SU-DHL-6 (cell line): ENCODE results near the gene EFHB.

Source experiments
- H2AFZ ChIP-seq: fragments of 200-600 bp; sonication (generic); 2 replicates; pipeline ENCODE4 v1.6.1; 2014; ENCODE audit warnings: low read depth, mild to moderate bottlenecking, moderate library complexity, mixed read lengths, antibody characterized with exemption, low read length; ENCODE audit not compliant: severe bottlenecking
- H3F3A ChIP-seq: fragments of 200-600 bp; shearing (Covaris generic); 2 replicates; pipeline ENCODE4 v1.6.0; 2016; ENCODE audit warnings: antibody characterized with exemption, mild to moderate bottlenecking; ENCODE audit not compliant: insufficient read depth
- H3K27ac ChIP-seq: fragments of 200-600 bp; sonication (generic); 2 replicates; pipeline ENCODE4 v1.5.1; 2016; ENCODE audit warnings: low read depth, mild to moderate bottlenecking, low read length, moderate library complexity, mixed read lengths
- H3K27me3 ChIP-seq: fragments of 200-600 bp; sonication (generic), shearing (Covaris generic); 2 replicates; pipeline ENCODE4 v1.6.0; 2014; ENCODE audit warnings: mild to moderate bottlenecking, low read length
- H3K36me3 ChIP-seq: fragments of 200-600 bp; sonication (generic); 2 replicates; pipeline ENCODE4 v1.6.1; 2014; ENCODE audit warnings: mild to moderate bottlenecking, low read length, mixed read lengths
- H3K4me2 ChIP-seq: fragments of 300-600, 200-600 bp; shearing (Covaris generic), sonication (generic); 2 replicates; pipeline ENCODE4 v1.6.0; 2014; ENCODE audit warnings: low read length, low read depth, mild to moderate bottlenecking; ENCODE audit not compliant: poor library complexity, severe bottlenecking
- H3K4me3 ChIP-seq: fragments of 200-600 bp; sonication (generic); 2 replicates; pipeline ENCODE4 v1.5.1; 2014; ENCODE audit warnings: antibody characterized with exemption, low read length, mild to moderate bottlenecking, mixed read lengths; ENCODE audit not compliant: insufficient read depth, poor library complexity, severe bottlenecking
- H3K79me2 ChIP-seq: fragments of 200-600 bp; sonication (generic); 2 replicates; pipeline ENCODE4 v1.6.1; 2014; ENCODE audit warnings: mild to moderate bottlenecking, low read length, moderate library complexity; ENCODE audit not compliant: insufficient read depth
- H3K9ac ChIP-seq: fragments of 200-600 bp; sonication (generic); 2 replicates; pipeline ENCODE4 v1.7.0; 2014; ENCODE audit warnings: mild to moderate bottlenecking, low read length
- H3K9me2 ChIP-seq: fragments of 200-600 bp; sonication (generic); replicated peaks from 2 replicates; pipeline ENCODE4 v1.6.1; 2014; ENCODE audit warnings: low read length; ENCODE audit not compliant: insufficient read depth
- H3K9me3 ChIP-seq: fragments of 200-600 bp; sonication (generic); 2 replicates; pipeline ENCODE4 v1.6.1; 2014; ENCODE audit warnings: low read length, mixed read lengths; ENCODE audit not compliant: insufficient read depth
- H4K20me1 ChIP-seq: fragments of 200-600 bp; sonication (generic); 2 replicates; pipeline ENCODE4 v1.6.1; 2014; ENCODE audit warnings: low read depth, mild to moderate bottlenecking, antibody characterized with exemption, low read length, moderate library complexity, mixed read lengths
- EZH2phosphoT487 ChIP-seq: fragments of 200-600 bp; sonication (generic), shearing (Covaris generic); conservative IDR thresholded peaks from 2 replicates; pipeline ENCODE4 v1.6.1; 2018; ENCODE audit warnings: mild to moderate bottlenecking, antibody characterized with exemption, low read length, moderate library complexity, mixed read lengths
- TF ChIP-seq, protein P1 (sequence below): fragments of 200-600 bp; sonication (generic); IDR thresholded peaks from one replicate; pipeline ENCODE4 v1.5.1; 2017; ENCODE audit warnings: antibody characterized with exemption, mild to moderate bottlenecking, low read length, moderate library complexity; ENCODE audit not compliant: insufficient read depth, poor library complexity, severe bottlenecking

The EFHB gene, protein sequence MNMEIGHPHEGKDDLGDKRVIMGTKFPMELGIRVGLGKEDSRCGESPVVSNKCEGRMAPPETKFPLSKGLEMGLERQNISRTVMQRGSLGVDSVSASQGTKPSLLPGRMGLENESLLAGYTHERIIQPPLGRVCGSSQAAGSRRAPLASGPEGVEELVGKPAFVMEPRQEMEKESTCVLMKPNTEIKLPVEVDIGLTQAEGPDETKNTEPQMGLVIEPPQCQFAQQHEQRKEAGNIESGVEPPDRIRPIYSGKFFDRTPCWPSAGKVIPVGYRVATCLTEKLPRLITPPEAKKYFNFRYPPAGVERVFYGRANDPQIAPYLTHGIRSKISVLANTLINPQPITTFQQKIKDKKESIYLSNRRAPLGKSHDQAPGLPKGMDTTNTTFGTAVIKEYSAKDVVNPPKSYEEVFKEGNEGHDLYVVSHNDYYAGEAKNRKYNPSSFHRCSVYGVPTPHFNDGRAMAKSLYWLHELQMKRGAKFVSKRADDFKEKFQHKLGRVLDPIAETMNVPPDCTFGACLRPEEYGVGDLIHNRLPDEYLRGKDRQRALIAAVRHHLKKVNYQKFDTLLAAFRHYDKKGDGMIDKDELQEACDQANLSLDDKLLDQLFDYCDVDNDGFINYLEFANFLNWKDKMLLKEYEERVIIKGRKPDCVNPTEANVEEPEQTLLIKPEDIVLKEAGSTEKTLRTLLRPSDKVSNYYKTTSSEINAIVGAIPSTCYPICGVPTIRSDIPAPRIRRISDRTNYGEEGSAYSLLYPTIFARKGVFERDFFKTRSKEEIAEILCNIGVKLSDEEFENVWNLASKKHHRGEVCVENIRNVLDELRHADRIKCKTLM

DNA sequence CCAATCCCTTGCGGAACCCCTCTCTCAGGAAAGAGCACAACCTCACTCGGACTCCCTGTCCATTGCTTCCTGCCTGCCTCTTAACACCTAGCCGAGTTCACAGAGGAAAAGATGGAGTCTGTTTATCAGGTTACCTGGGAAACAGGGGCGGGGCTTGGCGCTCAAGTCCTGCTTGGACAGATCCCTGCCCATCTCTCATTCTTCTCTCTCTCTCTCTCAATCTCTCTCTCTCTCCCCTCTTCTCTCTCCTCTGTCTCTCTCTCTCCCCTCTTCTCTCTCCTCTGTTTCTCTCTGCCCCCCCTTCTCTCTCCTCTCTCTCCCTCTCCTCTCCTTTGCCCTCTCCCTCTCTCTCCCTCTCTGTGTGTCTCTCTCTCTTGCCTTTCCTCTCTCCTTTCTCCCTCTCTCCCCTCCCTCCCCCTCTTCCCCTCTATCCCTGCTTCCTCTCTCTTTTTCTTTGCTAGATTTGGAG lies at the start of gene EFHB:
TSS of gene EFHB (minus strand) at position 120 of the 469 bp plus-strand sequence. CDS start 199 bp downstream, outside the sequence.
- TF ChIP-seq EZH2phosphoT487 = no peak
- TF ChIP-seq, protein P1, sequence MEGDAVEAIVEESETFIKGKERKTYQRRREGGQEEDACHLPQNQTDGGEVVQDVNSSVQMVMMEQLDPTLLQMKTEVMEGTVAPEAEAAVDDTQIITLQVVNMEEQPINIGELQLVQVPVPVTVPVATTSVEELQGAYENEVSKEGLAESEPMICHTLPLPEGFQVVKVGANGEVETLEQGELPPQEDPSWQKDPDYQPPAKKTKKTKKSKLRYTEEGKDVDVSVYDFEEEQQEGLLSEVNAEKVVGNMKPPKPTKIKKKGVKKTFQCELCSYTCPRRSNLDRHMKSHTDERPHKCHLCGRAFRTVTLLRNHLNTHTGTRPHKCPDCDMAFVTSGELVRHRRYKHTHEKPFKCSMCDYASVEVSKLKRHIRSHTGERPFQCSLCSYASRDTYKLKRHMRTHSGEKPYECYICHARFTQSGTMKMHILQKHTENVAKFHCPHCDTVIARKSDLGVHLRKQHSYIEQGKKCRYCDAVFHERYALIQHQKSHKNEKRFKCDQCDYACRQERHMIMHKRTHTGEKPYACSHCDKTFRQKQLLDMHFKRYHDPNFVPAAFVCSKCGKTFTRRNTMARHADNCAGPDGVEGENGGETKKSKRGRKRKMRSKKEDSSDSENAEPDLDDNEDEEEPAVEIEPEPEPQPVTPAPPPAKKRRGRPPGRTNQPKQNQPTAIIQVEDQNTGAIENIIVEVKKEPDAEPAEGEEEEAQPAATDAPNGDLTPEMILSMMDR = no peak
- H3K9me3 ChIP-seq = no peaks in the 10 kb centered on the region
- no peaks in the 10 kb centered on the region for H3K79me2 ChIP-seq
- H2AFZ ChIP-seq = no peak within 1 kb of the TSS
- H3K4me2 ChIP-seq = no peak within 1 kb of the TSS
- no peak within 1 kb of the TSS for H3K27ac ChIP-seq
- H3K9ac ChIP-seq = no peak within 1 kb of the TSS
- no peaks in the 10 kb centered on the region for H3K27me3 ChIP-seq
- H3K36me3 ChIP-seq = no peaks in the 10 kb centered on the region
- H3F3A ChIP-seq = no peaks in the 10 kb centered on the region
- H3K4me3 ChIP-seq = no peak within 1 kb of the TSS
- H3K9me2 ChIP-seq = no peaks in the 10 kb centered on the region
- H4K20me1 ChIP-seq = no peaks in the 10 kb centered on the region

DNA sequence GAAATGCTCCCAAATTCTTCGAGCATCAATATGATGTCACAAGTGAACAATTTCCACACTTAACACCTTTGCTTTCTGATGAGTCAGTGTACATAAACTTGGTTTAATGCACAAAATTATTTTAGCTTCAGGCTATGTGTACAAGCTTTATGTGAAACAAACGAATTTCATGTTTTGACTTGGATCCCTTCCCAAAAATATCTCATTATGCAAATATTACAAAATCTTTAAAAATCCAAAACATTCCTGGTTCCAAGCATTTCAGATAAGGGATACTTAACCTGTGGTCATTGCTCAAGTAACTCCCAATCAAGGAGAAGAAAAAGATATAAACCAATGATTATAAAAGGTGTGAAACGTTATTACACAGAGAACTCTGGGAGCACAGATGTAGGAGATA lies 38.0 kb upstream of the EFHB start:
- Histone ChIP-seq H3K27me3 (no peaks in the 10 kb centered on the region), H3K4me2 (no peak overlapping the region), H3F3A (no peaks in the 10 kb centered on the region), H3K36me3 (peaks cover 15% of the 10 kb centered on the region; the same call in 1 of the 2 replicates), H3K79me2 (peaks cover 60% of the 10 kb centered on the region), H3K4me3 (no peak overlapping the region), H3K9ac (no peak overlapping the region), H3K27ac (no peak overlapping the region), H2AFZ (no peak overlapping the region), H3K9me2 (no peaks in the 10 kb centered on the region), H3K9me3 (no peaks in the 10 kb centered on the region), H4K20me1 (no peaks in the 10 kb centered on the region; the same call in none of the 2 replicates)
- TF ChIP-seq, protein P1 = no peak
- TF ChIP-seq EZH2phosphoT487 = no peak

DNA sequence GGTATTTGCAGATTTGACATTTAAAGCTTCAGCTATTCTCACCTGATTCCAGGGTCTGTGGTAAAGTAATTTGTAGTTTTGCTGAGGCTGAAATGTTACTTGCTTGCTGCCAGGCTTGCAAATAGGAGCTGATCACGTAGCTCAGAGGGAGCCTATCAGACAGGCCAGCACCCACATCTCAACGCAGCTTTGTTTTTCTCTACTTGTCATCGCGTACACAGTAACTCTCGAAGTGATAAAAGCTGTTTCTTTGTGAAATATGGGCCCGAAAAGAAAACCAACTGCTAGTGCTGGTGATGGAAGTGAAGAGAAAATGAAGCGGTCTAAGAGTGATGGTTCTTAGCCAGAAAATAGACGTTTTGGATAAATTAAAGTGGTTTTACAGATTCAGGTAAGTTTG lies 36.3 kb upstream of the EFHB start:
- 0 out of 2 replicates have a peak, but pooled peaks cover 6% of the 10 kb centered on the region for H3K36me3 ChIP-seq
- H3K9me2 ChIP-seq = no peaks in the 10 kb centered on the region
- no peak overlapping the region for H3K4me2 ChIP-seq
- no peaks in the 10 kb centered on the region for H3K27me3 ChIP-seq
- no peak overlapping the region for H3K9ac ChIP-seq
- no peak overlapping the region for H3K27ac ChIP-seq
- no peak for TF ChIP-seq EZH2phosphoT487
- TF ChIP-seq, protein P1 = no peak
- no peaks in the 10 kb centered on the region; the same call in none of the 2 replicates for H4K20me1 ChIP-seq
- H3K79me2 ChIP-seq = peaks cover 77% of the 10 kb centered on the region
- no peaks in the 10 kb centered on the region for H3F3A ChIP-seq
- H3K4me3 ChIP-seq = no peak overlapping the region
- H2AFZ ChIP-seq = no peak overlapping the region
- no peaks in the 10 kb centered on the region for H3K9me3 ChIP-seq
